ENCODE measurements around the gene TNFRSF17. TPM values are rescaled to one million over a fixed set of nuclear protein-coding genes. Genes with fewer than 3 reads are reported as not detected.

TNFRSF17 gene
- total and polyA plus RNA-seq, 8 donors = 0.32 to 1.7 TPM; not detected in 6

- intact Hi-C loops (cut with DNase I) = no loop called here
- Histone ChIP-seq H3K4me1 (no peaks in the 10 kb centered on the region), H3K9me3 (no peaks in the 10 kb centered on the region), H3K27ac (no peak overlapping the region), H3K27me3 (no peaks in the 10 kb centered on the region), H3K36me3 (no peaks in the 10 kb centered on the region), H3K4me3 (no peak overlapping the region)
- peak; percentile 28 to 59 (median 32) for ATAC-seq
- DNase-seq = no peak
- TF ChIP-seq CTCF (IDR thresholded peaks at IDR 0.05) = no peak
- 48 to 49% methylated on average over 4 of the region's 4 CpGs for WGBS, 2 donors
- no peak for FAIRE-seq
Measured at GRCh38 chr16:12016291-12016947, 51.4 kb downstream of the TNFRSF17 start.

- 83 to 87% methylated on average over 5 of the region's 5 CpGs for WGBS, 2 donors
- H3K27me3 ChIP-seq = no peaks in the 10 kb centered on the region
- H3K27ac ChIP-seq = no peak overlapping the region
- H3K9me3 ChIP-seq = no peaks in the 10 kb centered on the region
- H3K4me3 ChIP-seq = no peak overlapping the region
- H3K36me3 ChIP-seq = no peaks in the 10 kb centered on the region
- no peak for DNase-seq
- ATAC-seq = no peak
- intact Hi-C loops (cut with DNase I) = no loop called here
- TF ChIP-seq CTCF (IDR thresholded peaks at IDR 0.05) = no peak
- no peaks in the 10 kb centered on the region for H3K4me1 ChIP-seq
- FAIRE-seq = no peak
Measured at GRCh38 chr16:12017558-12017957, 52.5 kb downstream of the TNFRSF17 start.

Other genes starting within 250 kb of the TNFRSF17 start
- gene TXNDC11, start 222.4 kb upstream of the TNFRSF17 start, total RNA-seq = 10 to 100 TPM; 28.1 to 38.9 (median 35.9) TPM
- gene TXNDC11, start 222.4 kb upstream of the TNFRSF17 start, polyA plus RNA-seq = 10 to 100 TPM; 54.7 to 80.8 TPM
- 10 to 100 TPM; 23.8 to 34.5 (median 30.2) TPM for gene ZC3H7A, start 168.0 kb upstream of the TNFRSF17 start, total RNA-seq
- 10 to 100 TPM; 20.0 to 39.6 TPM for gene ZC3H7A, start 168.0 kb upstream of the TNFRSF17 start, polyA plus RNA-seq
- gene RSL1D1, start 113.7 kb upstream of the TNFRSF17 start, total RNA-seq = 100 to 1,000 TPM in 2 of 6 donors, 10 to 100 TPM in 4; 73.4 to 148 (median 87.1) TPM
- gene RSL1D1, start 113.7 kb upstream of the TNFRSF17 start, polyA plus RNA-seq = 10 to 100 TPM; 32.4 to 61.1 TPM
- gene GSPT1, start 49.3 kb upstream of the TNFRSF17 start, total RNA-seq = 10 to 100 TPM; 41.7 to 65.4 (median 55.3) TPM
- gene GSPT1, start 49.3 kb upstream of the TNFRSF17 start, polyA plus RNA-seq = 10 to 100 TPM; 11.0 to 25.0 TPM
- 1 to 10 TPM in 5 of 6 donors, under 1 TPM in 1; 0.92 to 5.0 (median 4.1) TPM for gene NPIPB2, start 23.2 kb upstream of the TNFRSF17 start, total RNA-seq
- gene NPIPB2, start 23.2 kb upstream of the TNFRSF17 start, polyA plus RNA-seq = 1 to 10 TPM; 6.6 to 10.0 TPM
- 10 to 100 TPM in 5 of 6 donors, 1 to 10 TPM in 1; 8.0 to 17.0 (median 11.3) TPM for gene SNX29, start 11.5 kb downstream of the TNFRSF17 start, total RNA-seq
- 1 to 10 TPM; 3.8 to 3.9 TPM for gene SNX29, start 11.5 kb downstream of the TNFRSF17 start, polyA plus RNA-seq

Measured in pancreas (tissue), 10 donors.